OCI-LY7 (cell line): Measurements from ENCODE around the gene EFNA4. TPM values are rescaled to one million over a fixed set of nuclear protein-coding genes. Genes with fewer than 3 reads are reported as not detected.

Experiments used
- BruUV-seq: library from RNA; stranded (reverse); fragments of 400-500 nt; replicated peaks from 2 replicates; lab custom pipeline; 2021; lab: Mats Ljungman, UMichigan
- CTCF ChIA-PET: fragments of 300-600 bp; sonication (Branson Sonifier 250); formaldehyde crosslinking; loops from one replicate; lab custom pipeline; 2022; ENCODE audit warnings: antibody characterized with exemption; ENCODE audit not compliant: unreplicated experiment; lab: Charles Lee
- POLR2A ChIA-PET: fragments of 300-600 bp; sonication (Branson Sonifier 250); formaldehyde crosslinking; loops from one replicate; lab custom pipeline; 2022; ENCODE audit warnings: antibody characterized with exemption; lab: Charles Lee
- DNase-seq: peaks from one replicate; pipeline ENCODE4 v3.0.0-alpha.2; 2015; ENCODE audit warnings: low spot score
- H2AFZ ChIP-seq: fragments of 200-600 bp; sonication (generic), shearing (Covaris generic); 2 replicates; pipeline ENCODE4 v1.6.1; 2014; ENCODE audit warnings: mild to moderate bottlenecking, antibody characterized with exemption, low read length, moderate library complexity
- H3K27ac ChIP-seq: fragments of 200-600 bp; sonication (generic); 2 replicates; pipeline ENCODE4 v1.5.1; 2014; ENCODE audit warnings: mixed run types, low read depth, mild to moderate bottlenecking, moderate library complexity, low read length, inconsistent platforms; ENCODE audit not compliant: poor library complexity, severe bottlenecking
- H3K36me3 ChIP-seq: fragments of 200-600 bp; sonication (generic); 2 replicates; pipeline ENCODE4 v1.6.1; 2014; ENCODE audit warnings: mild to moderate bottlenecking, antibody characterized with exemption, low read length, moderate library complexity, mixed read lengths; ENCODE audit not compliant: insufficient read depth
- H3K4me1 ChIP-seq: fragments of 200-600 bp; sonication (generic); 2 replicates; pipeline ENCODE4 v1.5.1; 2014; ENCODE audit warnings: mild to moderate bottlenecking, low read length; ENCODE audit not compliant: insufficient read depth, poor library complexity, severe bottlenecking
- H3K4me2 ChIP-seq: fragments of 200-600 bp; sonication (generic); 2 replicates; pipeline ENCODE4 v1.6.1; 2014; ENCODE audit warnings: mild to moderate bottlenecking, low read length
- H3K4me3 ChIP-seq: fragments of 200-600 bp; sonication (generic); 2 replicates; pipeline ENCODE4 v1.5.1; 2014; ENCODE audit warnings: mild to moderate bottlenecking, low read depth, low read length; ENCODE audit not compliant: poor library complexity, severe bottlenecking
- H3K79me2 ChIP-seq: fragments of 200-600 bp; sonication (generic); 2 replicates; pipeline ENCODE4 v1.6.1; 2016; ENCODE audit warnings: low read depth, mild to moderate bottlenecking, low read length, moderate library complexity, mixed read lengths; ENCODE audit not compliant: insufficient read depth
- H3K9me2 ChIP-seq: fragments of 200-600 bp; sonication (generic); 2 replicates; pipeline ENCODE4 v1.6.1; 2016; ENCODE audit warnings: mild to moderate bottlenecking, low read length, mixed read lengths; ENCODE audit not compliant: insufficient read depth
- H3K9me3 ChIP-seq: fragments of 200-600 bp; sonication (generic); 2 replicates; pipeline ENCODE4 v1.6.1; 2014; ENCODE audit warnings: mild to moderate bottlenecking, mixed run types, low read length, mixed read lengths
- H4K20me1 ChIP-seq: fragments of 200-600 bp; sonication (generic); 2 replicates; pipeline ENCODE4 v1.6.1; 2014; ENCODE audit warnings: mild to moderate bottlenecking, antibody characterized with exemption, low read length, moderate library complexity, mixed read lengths; ENCODE audit not compliant: insufficient read depth
- EZH2phosphoT487 ChIP-seq: fragments of 200-600 bp; sonication (generic); IDR thresholded peaks from 2 replicates; pipeline ENCODE4 v1.6.1; 2018; ENCODE audit warnings: low read depth, borderline replicate concordance, mild to moderate bottlenecking, mixed run types, antibody characterized with exemption, low read length, moderate library complexity, mixed read lengths
- intact Hi-C: fragments of 100-400 bp; cut with micrococcal nuclease; formaldehyde crosslinking; loops from one replicate; pipeline ENCODE4 v1.10.0; 2022; ENCODE audit not compliant: unreplicated experiment
- total RNA-seq, 2 experiments: library from RNA; depleted of rRNA in 1 of 2; stranded (reverse); fragments of >200 nt in 1 of 2; shearing (Covaris generic) in 1 of 2; gene quantifications; 2 replicates each; pipeline ENCODE4 v1.2.3, GENCODE V29; 2014 to 2022
- TF ChIP-seq, protein P1 (sequence below): fragments of 200-600 bp; sonication (generic); conservative IDR thresholded peaks from 2 replicates; pipeline ENCODE4 v1.5.1; 2014; ENCODE audit warnings: mild to moderate bottlenecking, antibody characterized with exemption, low read length, moderate library complexity, mixed read lengths

The EFNA4 gene
- total RNA-seq, 2 experiments from 2014 or later = 9.0 to 10.5 TPM

DNA sequence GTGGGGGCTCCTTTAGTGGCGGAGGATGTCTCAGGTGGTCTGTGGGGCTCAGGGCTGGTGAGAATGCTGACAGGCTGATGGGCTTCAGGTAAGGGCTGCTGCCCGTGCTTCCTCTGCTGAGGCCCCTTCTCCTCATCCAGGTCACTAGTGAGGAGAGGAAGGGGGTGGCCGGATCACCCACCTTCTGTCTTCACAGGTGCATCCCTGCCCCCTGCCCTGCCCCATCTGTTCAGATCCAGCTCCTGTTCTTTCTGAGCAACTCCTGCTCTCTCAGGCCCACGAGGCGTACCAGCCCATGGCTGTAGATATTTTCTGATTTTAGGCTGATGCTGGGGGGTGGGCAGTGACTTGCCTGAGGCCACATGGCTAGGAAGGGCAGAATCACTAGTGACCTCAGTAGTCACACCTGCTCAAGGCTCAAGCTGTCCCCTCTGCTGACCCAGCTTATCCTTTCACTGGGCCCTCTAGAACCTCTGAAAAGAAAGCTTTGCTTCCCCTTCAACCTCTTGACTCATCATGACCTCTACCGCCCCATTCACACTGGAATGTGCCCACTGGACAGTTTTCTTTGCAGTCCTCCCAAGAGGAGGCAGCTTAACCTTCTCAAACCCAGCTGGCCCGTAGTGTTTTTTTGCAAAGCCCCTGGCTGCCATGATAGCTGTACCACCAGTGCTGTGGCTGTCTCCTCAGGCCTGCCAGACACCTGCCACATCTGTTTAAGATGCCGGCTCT is 44.8 kb upstream of the EFNA4 start:
- ChIA-PET CTCF (interaction anchor here (1.3 kb wide), 1 partner anchor 36 kb away, joined by 3 read pairs; the partner anchor contains the start of gene FLAD1), POLR2A (no interaction called here)
- Histone ChIP-seq H3K27ac (no peak overlapping the region), H3K9me3 (no peaks in the 10 kb centered on the region), H3K36me3 (peaks cover 22% of the 10 kb centered on the region; the same call in 1 of the 2 replicates), H3K79me2 (no peaks in the 10 kb centered on the region), H3K9me2 (no peaks in the 10 kb centered on the region), H2AFZ (no peak overlapping the region), H3K4me3 (peak overlapping the region; percentile 64), H4K20me1 (no peaks in the 10 kb centered on the region), H3K4me1 (peaks cover 51% of the 10 kb centered on the region), H3K4me2 (peak overlapping the region; percentile 77)
- TF ChIP-seq, protein P1, sequence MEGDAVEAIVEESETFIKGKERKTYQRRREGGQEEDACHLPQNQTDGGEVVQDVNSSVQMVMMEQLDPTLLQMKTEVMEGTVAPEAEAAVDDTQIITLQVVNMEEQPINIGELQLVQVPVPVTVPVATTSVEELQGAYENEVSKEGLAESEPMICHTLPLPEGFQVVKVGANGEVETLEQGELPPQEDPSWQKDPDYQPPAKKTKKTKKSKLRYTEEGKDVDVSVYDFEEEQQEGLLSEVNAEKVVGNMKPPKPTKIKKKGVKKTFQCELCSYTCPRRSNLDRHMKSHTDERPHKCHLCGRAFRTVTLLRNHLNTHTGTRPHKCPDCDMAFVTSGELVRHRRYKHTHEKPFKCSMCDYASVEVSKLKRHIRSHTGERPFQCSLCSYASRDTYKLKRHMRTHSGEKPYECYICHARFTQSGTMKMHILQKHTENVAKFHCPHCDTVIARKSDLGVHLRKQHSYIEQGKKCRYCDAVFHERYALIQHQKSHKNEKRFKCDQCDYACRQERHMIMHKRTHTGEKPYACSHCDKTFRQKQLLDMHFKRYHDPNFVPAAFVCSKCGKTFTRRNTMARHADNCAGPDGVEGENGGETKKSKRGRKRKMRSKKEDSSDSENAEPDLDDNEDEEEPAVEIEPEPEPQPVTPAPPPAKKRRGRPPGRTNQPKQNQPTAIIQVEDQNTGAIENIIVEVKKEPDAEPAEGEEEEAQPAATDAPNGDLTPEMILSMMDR = no peak
- TF ChIP-seq EZH2phosphoT487 = no peak
- intact Hi-C loops = no loop called here
- no TSS peak for BruUV-seq
- DNase-seq = no peak

GRCh38 chr1:155019377-155020245 is 43.9 kb upstream of the EFNA4 start:
- CTCF ChIA-PET = interaction anchor here (1.3 kb wide), 1 partner anchor 36 kb away, joined by 3 read pairs; the partner anchor contains the start of gene FLAD1

More at GRCh38 chr1:155019377-155020245, 43.9 kb upstream of the EFNA4 start:
- no peaks in the 10 kb centered on the region for H4K20me1 ChIP-seq
- TF ChIP-seq EZH2phosphoT487 = no peak
- TF ChIP-seq, protein P1 = no peak
- no peak for DNase-seq
- no peaks in the 10 kb centered on the region for H3K9me3 ChIP-seq
- H3K4me1 ChIP-seq = peaks cover 43% of the 10 kb centered on the region
- BruUV-seq = no TSS peak
- no peaks in the 10 kb centered on the region for H3K9me2 ChIP-seq
- peaks cover 22% of the 10 kb centered on the region; the same call in 1 of the 2 replicates for H3K36me3 ChIP-seq
- no peak overlapping the region for H3K4me2 ChIP-seq
- POLR2A ChIA-PET = no interaction called here
- no peak overlapping the region for H3K4me3 ChIP-seq
- H3K27ac ChIP-seq = no peak overlapping the region
- intact Hi-C loops = no loop called here
- no peaks in the 10 kb centered on the region for H3K79me2 ChIP-seq
- no peak overlapping the region for H2AFZ ChIP-seq
